Measurements from ENCODE around the gene SPART.
"Not testable (repeated sequence)": the region's sequence is repeated elsewhere in the genome, so short reads cannot be mapped to it uniquely, and the experiment has no call there.

Gene SPART

DNA sequence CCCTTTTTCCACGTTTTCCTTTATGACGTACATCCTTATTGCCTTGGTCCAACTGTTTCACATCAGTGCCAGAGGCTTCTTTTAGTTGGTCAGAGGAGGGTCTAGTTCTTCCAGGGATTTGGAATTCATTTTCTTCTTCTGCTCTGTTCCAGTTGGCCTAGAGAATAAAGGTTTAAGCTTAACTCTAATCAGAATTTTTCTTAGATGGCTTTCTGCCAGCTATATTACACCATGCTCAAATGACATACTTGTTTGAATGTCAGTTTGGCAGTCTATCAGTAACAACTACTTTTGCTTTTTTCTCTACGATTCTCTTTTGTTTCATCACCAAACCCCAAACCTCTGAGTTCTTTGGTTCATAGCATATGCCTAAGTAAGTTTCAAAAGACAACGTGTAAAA is 16.8 kb downstream of the SPART start:
- TF ChIP-seq, protein P1, sequence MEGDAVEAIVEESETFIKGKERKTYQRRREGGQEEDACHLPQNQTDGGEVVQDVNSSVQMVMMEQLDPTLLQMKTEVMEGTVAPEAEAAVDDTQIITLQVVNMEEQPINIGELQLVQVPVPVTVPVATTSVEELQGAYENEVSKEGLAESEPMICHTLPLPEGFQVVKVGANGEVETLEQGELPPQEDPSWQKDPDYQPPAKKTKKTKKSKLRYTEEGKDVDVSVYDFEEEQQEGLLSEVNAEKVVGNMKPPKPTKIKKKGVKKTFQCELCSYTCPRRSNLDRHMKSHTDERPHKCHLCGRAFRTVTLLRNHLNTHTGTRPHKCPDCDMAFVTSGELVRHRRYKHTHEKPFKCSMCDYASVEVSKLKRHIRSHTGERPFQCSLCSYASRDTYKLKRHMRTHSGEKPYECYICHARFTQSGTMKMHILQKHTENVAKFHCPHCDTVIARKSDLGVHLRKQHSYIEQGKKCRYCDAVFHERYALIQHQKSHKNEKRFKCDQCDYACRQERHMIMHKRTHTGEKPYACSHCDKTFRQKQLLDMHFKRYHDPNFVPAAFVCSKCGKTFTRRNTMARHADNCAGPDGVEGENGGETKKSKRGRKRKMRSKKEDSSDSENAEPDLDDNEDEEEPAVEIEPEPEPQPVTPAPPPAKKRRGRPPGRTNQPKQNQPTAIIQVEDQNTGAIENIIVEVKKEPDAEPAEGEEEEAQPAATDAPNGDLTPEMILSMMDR (IDR thresholded peaks at IDR 0.05) = no peak
- H3K27ac ChIP-seq = no peak overlapping the region

DNA sequence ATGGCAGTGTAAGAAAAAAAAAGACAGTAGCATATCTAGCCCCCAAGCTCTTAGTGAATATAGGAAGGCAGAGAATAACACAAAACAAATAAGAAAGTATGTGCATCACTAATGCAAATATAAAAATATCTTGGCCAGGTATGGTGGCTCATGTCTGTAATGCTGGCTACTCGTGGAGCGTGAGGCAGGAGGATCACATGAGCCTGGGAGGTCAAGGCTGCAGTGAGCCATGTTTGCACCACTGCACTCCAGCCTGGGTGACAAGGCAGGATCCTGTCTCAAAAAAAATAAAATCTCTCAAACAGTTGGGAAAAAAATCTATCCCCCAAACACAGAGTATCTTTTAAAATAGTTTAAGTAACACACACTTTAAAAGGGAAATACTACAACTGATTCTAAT is 17.4 kb downstream of the SPART start:
- TF ChIP-seq, protein P1 (IDR thresholded peaks at IDR 0.05) = no peak
- TF ChIP-seq ZFX (IDR thresholded peaks at IDR 0.05; ENCODE audit: borderline replicate concordance) = no peak

DNA sequence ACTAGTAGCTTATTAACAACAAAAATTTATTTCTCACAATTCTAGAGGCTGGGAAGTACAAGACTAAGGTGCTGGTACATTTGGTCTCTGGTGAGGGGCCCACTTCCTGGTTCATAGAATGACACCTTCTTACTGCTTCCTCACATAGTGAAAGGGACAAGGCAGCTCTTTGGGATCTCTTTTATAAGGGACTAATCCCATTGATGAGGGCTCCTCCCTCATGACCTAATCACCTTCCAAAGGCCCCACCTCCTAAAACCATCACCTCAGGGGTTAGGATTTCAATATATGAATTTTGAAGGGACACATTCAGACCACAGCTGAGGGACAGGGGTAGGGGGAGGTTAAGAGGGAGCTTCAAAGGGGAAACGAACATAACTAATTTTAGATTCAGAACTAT is 20.3 kb downstream of the SPART start:
- no peak overlapping the region for H3K27ac ChIP-seq
- TF ChIP-seq ZFX (IDR thresholded peaks at IDR 0.05; ENCODE audit: borderline replicate concordance) = no peak

More for the DNA sequence above, 17.4 kb downstream of the SPART start:
- H3K27ac ChIP-seq = no peak overlapping the region

DNA sequence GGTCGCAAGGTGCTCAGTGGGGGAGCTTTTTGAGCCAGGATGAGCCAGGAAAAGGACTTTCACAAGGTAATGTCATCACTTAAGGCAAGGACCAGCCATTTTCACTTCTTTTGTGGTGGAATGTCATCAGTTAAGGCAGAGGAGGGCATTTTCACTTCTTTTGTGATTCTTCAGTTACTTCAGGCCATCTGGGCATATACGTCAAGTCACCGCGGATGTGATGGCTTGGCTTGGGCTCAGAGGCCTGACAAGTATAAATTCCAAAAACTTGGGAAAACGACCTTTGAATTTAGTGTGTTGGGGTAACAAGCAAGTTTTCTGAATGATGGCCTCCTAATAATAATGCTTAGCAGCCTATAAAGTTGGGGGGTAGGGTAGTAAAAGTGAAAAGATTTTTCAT is 21.3 kb downstream of the SPART start:
- not testable (repeated sequence) for H3K27ac ChIP-seq

DNA sequence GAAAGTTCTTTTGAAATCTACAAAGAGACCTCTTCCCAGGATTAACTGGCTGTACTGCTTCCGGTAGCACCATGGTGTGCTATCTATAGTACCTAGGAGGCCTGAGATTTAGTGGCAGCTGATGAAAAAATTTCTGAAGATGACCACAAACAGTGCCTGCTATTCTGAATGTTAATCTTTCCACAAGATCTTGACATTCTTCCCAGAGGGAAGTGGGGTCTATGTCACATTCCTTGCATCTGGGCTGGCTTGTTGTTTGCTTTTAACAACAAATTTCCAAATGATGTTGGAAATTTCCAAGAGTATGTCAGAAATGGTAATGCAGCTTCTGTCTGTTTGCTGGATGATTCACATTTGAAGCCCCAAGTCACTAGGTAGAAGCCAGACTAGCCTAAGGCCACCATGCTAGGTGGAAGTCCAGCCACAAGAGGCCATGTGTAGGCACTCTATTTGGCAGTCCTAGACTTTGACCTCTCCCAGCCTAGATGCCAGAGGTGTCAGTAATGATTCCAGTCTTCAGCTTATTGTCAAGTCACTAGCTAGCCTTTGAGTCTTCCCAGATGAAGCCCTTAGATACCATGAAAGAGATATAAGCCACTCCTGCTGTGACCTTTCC is 22.1 kb downstream of the SPART start:
- TF ChIP-seq, protein P1 (IDR thresholded peaks at IDR 0.05) = no peak
- no peak for TF ChIP-seq ZFX (IDR thresholded peaks at IDR 0.05; ENCODE audit: borderline replicate concordance)
- H3K27ac ChIP-seq = no peak overlapping the region

GRCh38 chr13:36323408-36323807 is 22.8 kb downstream of the SPART start:
- H3K27ac ChIP-seq = no peak overlapping the region
- no peak for TF ChIP-seq ZFX (IDR thresholded peaks at IDR 0.05; ENCODE audit: borderline replicate concordance)

DNA sequence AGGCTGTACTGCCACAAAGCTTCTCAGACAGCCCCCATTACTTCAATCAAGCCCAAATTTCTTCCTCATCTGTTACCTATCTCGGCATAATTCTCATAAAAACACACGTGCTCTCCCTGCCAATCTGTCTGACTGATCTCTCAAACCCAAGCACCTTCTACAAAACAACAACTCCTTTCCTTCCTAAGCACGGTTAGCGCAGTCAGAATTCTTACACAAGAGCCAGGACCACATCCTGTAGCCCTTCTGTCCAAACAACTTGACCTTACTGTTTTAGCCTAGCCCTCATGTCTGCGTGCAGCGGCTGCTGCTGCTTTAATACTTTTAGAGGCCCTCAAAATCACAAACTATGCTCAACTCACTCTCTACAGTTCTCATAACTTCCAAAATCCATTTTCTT is 26.4 kb downstream of the SPART start:
- H3K27ac ChIP-seq = not testable (repeated sequence)

- no peak for TF ChIP-seq ZFX (IDR thresholded peaks at IDR 0.05; ENCODE audit: borderline replicate concordance)
- TF ChIP-seq, protein P1 (IDR thresholded peaks at IDR 0.05) = no peak
- no peak overlapping the region for H3K27ac ChIP-seq
Observed at GRCh38 chr13:36313047-36313969, 32.9 kb downstream of the SPART start.

GRCh38 chr13:36310417-36311108 is 35.6 kb downstream of the SPART start:
- TF ChIP-seq ZFX (IDR thresholded peaks at IDR 0.05; ENCODE audit: borderline replicate concordance) = no peak
- TF ChIP-seq, protein P1 (IDR thresholded peaks at IDR 0.05) = no peak
- no peak overlapping the region for H3K27ac ChIP-seq
